ENCODE results near the gene OR1D5.
"Not testable (repeated sequence)": the region's sequence is repeated elsewhere in the genome, so short reads cannot be mapped to it uniquely, and the experiment has no call there.

The OR1D5 gene

GRCh38 chr17:3063507-3063906 is at the start of gene OR1D5:
Gene OR1D5, minus strand, starts transcription at chr17:3063607. Its CDS starts 0 bp downstream, at chr17:3063607.
- not testable (repeated sequence) for DNase-seq

DNA sequence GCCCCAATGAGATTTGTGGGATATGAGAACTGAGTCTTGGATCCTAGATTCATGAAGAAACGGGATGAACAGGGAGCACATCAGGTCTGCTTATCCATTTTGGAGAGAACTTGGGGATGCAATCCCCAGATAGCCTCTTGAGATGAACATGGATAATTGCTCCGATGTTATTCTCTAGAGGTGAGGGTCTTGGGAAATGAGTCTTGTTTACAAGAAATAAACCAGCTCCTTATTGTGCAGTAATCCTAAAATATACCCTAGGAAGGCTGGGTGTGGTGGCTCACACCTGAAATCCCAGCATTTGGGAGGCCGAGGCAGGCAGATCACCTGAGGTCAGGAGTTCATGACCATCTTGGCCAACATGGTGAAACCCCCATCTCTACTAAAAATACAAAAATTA is 40.9 kb upstream of the OR1D5 start, which contains the start of gene OR1D2:
TSS of gene OR1D2 (minus strand) at position 101 of the 400 bp plus-strand sequence. CDS start 11,426 bp downstream, outside the sequence.
- no peak for DNase-seq

GRCh38 chr17:3073850-3074249 is 10.4 kb upstream of the OR1D5 start:
- not testable (repeated sequence) for DNase-seq

- DNase-seq = not testable (repeated sequence)
These were observed 1.8 kb upstream of the OR1D5 start for GRCh38 chr17:3065192-3065591.

- not testable (repeated sequence) for DNase-seq
These were observed 506 bp downstream of the OR1D5 start for GRCh38 chr17:3062824-3063377.

- not testable (repeated sequence) for DNase-seq
These were observed 8.5 kb downstream of the OR1D5 start for GRCh38 chr17:3054868-3055267.

- DNase-seq = no peak
These were observed 13.6 kb downstream of the OR1D5 start for GRCh38 chr17:3049705-3050295.

- no peak for DNase-seq
These were observed 14.5 kb downstream of the OR1D5 start for GRCh38 chr17:3048727-3049471.

GRCh38 chr17:3046753-3047152 is 16.7 kb downstream of the OR1D5 start:
- DNase-seq = no peak

DNA sequence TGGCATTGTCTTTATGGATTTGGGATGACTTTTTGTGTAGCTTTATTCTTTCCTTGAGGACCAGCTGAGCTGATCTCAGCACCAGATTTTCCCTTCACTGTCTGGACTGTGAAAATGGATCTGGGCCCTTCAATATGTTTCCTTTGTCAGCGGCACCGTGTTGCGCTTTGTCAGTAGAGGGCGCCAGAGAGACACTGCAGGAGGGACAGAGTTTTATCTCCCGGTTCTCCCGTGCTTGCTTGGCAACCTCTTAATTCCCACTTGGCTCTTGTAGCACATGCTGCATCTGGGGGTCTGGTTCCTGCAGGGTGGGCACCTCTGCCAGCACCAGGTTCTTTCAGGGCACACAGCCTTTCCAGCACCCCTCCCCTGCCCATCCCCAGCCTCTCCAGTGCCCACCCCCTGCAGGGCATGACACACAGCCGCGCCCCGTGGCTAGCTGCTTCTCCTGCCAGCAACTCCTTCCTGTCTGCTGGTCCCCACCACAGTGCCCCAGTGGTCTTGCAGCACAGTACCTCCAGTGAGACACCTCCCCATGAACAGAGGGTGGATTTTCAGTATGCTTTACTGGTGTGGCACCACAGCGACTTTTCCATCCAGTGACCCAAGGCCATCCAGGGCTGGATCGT is 19.6 kb downstream of the OR1D5 start:
- DNase-seq = no peak

- no peak for DNase-seq
These were observed 22.5 kb downstream of the OR1D5 start for GRCh38 chr17:3040882-3041281.

DNA sequence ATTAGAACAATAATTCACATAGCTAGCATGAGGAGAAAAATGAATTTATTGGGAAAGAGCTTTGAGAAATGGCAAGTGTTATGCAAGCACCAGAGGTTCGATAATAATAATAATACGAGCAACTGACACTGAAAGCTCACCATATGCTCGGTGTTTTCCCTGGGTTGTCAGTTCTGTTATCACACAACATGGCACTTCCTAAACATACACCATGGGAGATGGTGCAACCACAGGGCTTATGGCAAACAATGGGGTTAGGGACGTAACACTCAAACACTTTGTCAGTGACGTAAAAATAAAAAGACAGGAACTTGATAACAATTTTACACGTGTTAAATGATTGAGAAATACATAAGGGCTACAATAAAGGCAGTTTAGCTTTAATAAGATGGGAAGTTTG is 23.7 kb downstream of the OR1D5 start:
- no peak for DNase-seq

DNA sequence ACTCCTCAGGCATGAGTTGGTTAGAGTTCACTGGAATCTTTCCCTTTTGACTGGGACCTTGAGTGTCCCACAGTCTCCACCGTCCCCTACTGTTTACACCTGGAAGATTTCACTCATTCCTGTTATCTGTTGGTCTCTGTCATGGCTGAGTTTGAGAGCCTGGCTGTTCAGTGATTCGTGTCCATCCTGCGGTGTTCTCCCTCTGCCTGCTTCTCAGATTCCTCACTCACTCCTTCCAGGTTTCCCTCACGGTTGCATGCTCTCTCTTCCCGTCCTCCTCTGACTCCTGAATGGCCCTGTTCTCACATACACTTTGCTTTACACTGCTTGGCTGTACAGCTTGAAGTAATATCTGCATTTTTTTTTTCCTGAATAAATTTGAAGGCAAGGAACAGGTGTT is 24.5 kb downstream of the OR1D5 start:
- no peak for DNase-seq

GRCh38 chr17:3037259-3037658 is 26.1 kb downstream of the OR1D5 start:
- DNase-seq = no peak

DNA sequence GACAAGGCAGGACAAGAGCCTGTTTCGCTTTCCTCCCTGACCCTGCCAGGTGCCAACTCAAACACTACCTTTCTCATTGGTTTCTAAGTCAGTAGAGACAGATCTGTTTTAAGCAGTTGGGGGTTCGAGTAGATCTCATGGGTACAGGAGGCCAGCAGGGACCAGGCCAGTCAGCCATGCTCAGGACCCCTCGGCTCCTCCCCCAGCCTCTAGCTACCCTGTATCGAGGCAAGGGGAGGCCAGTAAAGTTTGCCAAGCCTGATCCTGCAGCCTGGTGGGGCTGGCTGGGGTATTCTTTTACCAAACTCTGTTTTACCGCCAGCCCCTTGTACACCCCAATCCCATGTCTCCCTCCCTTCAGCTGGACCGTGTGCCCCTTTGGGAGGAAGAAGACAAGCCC is 26.6 kb downstream of the OR1D5 start:
- no peak for DNase-seq

GRCh38 chr17:3035968-3036280 is 27.5 kb downstream of the OR1D5 start:
- no peak for DNase-seq

GRCh38 chr17:3035256-3035967 is 28.0 kb downstream of the OR1D5 start:
- DNase-seq = no peak

GRCh38 chr17:3034578-3034920 is 28.9 kb downstream of the OR1D5 start:
- no peak for DNase-seq

GRCh38 chr17:3033741-3034577 is 29.4 kb downstream of the OR1D5 start:
- no peak for DNase-seq

DNA sequence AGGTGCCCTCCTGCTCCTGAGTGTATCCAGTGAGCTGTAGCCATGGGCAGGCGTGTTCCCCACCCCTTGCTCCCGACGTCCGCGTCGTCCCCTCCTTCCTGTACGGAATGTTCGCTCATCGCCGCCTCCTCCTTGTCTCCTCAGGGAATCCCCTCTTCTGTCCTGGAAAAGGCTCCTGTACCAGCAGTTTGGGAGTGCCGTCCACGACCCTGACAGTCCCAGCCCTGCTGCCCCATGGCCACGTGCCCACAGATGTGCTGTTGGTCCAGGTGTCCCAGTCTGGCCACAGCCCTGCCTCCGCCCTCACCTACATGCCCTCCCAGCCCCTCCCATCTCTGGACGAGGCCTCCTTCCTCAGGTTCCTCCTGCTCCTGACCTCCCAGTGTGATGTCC is 30.2 kb downstream of the OR1D5 start:
- no peak for DNase-seq

DNA sequence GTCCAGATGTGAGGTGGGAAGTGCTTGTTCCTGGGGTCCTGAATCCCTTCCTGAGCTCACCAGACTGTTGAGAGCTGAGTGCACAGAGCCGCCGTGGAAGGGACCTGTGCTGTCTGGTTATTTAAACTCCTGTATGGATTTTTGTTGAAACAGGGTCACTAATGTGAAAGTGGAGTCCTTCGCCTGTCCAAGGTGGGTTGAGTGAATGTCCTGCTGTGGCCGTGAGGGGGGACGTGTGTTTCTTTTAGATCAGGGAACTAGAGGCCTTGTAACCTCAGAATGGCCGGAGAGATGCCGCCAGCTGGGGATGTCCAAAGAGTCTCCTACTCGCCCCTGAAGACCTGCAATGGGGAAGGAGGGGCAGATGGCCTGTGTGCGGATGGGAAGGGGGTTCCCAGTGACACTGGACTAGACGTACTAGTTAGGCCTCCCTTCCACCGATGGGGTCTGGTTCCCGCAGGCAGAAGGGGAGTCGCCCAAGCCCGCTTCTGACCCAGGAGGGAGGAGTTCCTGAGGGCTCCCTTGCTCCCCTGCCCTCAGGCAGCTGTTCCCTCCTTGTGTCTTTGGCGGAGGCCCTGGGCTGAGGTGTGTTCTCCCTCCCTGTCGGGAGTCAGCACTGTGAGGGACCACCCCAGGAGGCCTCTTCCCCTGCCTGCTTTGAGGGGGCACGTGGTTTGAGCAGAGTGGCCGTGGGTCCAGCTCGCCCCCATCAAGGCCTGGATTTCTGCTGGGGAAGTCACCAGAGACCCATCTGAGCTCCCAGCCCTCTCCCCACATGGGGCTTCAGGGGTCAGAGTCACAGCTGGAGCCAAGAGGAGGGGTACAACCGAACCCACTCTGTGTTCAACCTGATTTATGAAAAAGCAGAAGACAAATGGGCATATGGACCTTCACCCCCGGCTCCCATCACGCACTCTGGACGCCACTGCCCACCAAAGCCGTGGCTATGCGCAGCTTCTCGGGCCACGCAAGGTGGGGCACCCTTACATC is 30.9 kb downstream of the OR1D5 start:
- DNase-seq = no peak
